ENCODE data around the gene CDH24. TPM values are rescaled to one million over a fixed set of nuclear protein-coding genes. Genes with fewer than 3 reads are reported as not detected.

The CDH24 gene
- total and polyA plus RNA-seq, 2 experiments from 2014 or later: 6.9 to 18.0 TPM

GRCh38 chr14:23047034-23047634 is 10.2 kb downstream of the CDH24 start:
- H4K20me1 ChIP-seq (ENCODE audit: insufficient read depth, poor library complexity, severe bottlenecking): no peaks in the 10 kb centered on the region
- 78% methylated on average over 6 of the region's 6 CpGs for WGBS (ENCODE audit: low lambda C conversion rate, missing lambda C conversion rate)
- no peak overlapping the region for H3K27ac ChIP-seq
- no peak overlapping the region for H2AFZ ChIP-seq
- no peak overlapping the region for H3K4me3 ChIP-seq
- H3K4me2 ChIP-seq: no peak overlapping the region
- H3K79me2 ChIP-seq: no peaks in the 10 kb centered on the region
- H3K9me2 ChIP-seq (replicated peaks; ENCODE audit: insufficient read depth): no peaks in the 10 kb centered on the region
- H3K36me3 ChIP-seq (replicated peaks; ENCODE audit: insufficient read depth, low read depth): no peaks in the 10 kb centered on the region
- H3K9me3 ChIP-seq (ENCODE audit: low read depth): no peaks in the 10 kb centered on the region
- no peaks in the 10 kb centered on the region for H3K4me1 ChIP-seq (ENCODE audit: insufficient read depth)
- TF ChIP-seq EZH2phosphoT487 (IDR thresholded peaks at IDR 0.05; ENCODE audit: low read depth, severe bottlenecking, unreplicated experiment): no peak
- DNase-seq (ENCODE audit: low spot score): no peak
- no peaks in the 10 kb centered on the region for H3K27me3 ChIP-seq

- H3K4me1 ChIP-seq (ENCODE audit: insufficient read depth): no peaks in the 10 kb centered on the region
- H4K20me1 ChIP-seq (ENCODE audit: insufficient read depth, poor library complexity, severe bottlenecking): no peaks in the 10 kb centered on the region
- H3K9me2 ChIP-seq (replicated peaks; ENCODE audit: insufficient read depth): no peaks in the 10 kb centered on the region
- no peak for DNase-seq (ENCODE audit: low spot score)
- H3K27me3 ChIP-seq: no peaks in the 10 kb centered on the region
- no peak overlapping the region for H3K27ac ChIP-seq
- H3K79me2 ChIP-seq: no peaks in the 10 kb centered on the region
- no peak overlapping the region for H3K4me2 ChIP-seq
- no peak overlapping the region for H2AFZ ChIP-seq
- no peak overlapping the region for H3K4me3 ChIP-seq
- no peaks in the 10 kb centered on the region for H3K9me3 ChIP-seq (ENCODE audit: low read depth)
- WGBS (ENCODE audit: low lambda C conversion rate, missing lambda C conversion rate): 83% methylated on average over 13 of the region's 13 CpGs
- no peak for TF ChIP-seq EZH2 (IDR thresholded peaks at IDR 0.05; ENCODE audit: borderline replicate concordance)
- TF ChIP-seq, protein P1, sequence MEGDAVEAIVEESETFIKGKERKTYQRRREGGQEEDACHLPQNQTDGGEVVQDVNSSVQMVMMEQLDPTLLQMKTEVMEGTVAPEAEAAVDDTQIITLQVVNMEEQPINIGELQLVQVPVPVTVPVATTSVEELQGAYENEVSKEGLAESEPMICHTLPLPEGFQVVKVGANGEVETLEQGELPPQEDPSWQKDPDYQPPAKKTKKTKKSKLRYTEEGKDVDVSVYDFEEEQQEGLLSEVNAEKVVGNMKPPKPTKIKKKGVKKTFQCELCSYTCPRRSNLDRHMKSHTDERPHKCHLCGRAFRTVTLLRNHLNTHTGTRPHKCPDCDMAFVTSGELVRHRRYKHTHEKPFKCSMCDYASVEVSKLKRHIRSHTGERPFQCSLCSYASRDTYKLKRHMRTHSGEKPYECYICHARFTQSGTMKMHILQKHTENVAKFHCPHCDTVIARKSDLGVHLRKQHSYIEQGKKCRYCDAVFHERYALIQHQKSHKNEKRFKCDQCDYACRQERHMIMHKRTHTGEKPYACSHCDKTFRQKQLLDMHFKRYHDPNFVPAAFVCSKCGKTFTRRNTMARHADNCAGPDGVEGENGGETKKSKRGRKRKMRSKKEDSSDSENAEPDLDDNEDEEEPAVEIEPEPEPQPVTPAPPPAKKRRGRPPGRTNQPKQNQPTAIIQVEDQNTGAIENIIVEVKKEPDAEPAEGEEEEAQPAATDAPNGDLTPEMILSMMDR (IDR thresholded peaks at IDR 0.05; ENCODE audit: poor library complexity): no peak
- no peak for TF ChIP-seq EZH2phosphoT487 (IDR thresholded peaks at IDR 0.05; ENCODE audit: low read depth, severe bottlenecking, unreplicated experiment)
- no peaks in the 10 kb centered on the region for H3K36me3 ChIP-seq (replicated peaks; ENCODE audit: insufficient read depth, low read depth)
Measured at GRCh38 chr14:23045419-23046357, 11.6 kb downstream of the CDH24 start.

- H3K9me2 ChIP-seq (replicated peaks; ENCODE audit: insufficient read depth): no peaks in the 10 kb centered on the region
- TF ChIP-seq, protein P1 (IDR thresholded peaks at IDR 0.05; ENCODE audit: poor library complexity): no peak
- TF ChIP-seq EZH2phosphoT487 (IDR thresholded peaks at IDR 0.05; ENCODE audit: low read depth, severe bottlenecking, unreplicated experiment): no peak
- TF ChIP-seq EZH2 (IDR thresholded peaks at IDR 0.05; ENCODE audit: borderline replicate concordance): no peak
- H3K4me3 ChIP-seq: no peak overlapping the region
- no peak overlapping the region for H3K27ac ChIP-seq
- H3K27me3 ChIP-seq: no peaks in the 10 kb centered on the region
- DNase-seq (ENCODE audit: low spot score): no peak
- H3K4me1 ChIP-seq (ENCODE audit: insufficient read depth): no peaks in the 10 kb centered on the region
- no peak overlapping the region for H2AFZ ChIP-seq
- H3K36me3 ChIP-seq (replicated peaks; ENCODE audit: insufficient read depth, low read depth): no peaks in the 10 kb centered on the region
- no peaks in the 10 kb centered on the region for H3K9me3 ChIP-seq (ENCODE audit: low read depth)
- no peaks in the 10 kb centered on the region for H4K20me1 ChIP-seq (ENCODE audit: insufficient read depth, poor library complexity, severe bottlenecking)
- no peak overlapping the region for H3K4me2 ChIP-seq
- WGBS (ENCODE audit: low lambda C conversion rate, missing lambda C conversion rate): 92% methylated on average over 8 of the region's 8 CpGs
- no peaks in the 10 kb centered on the region for H3K79me2 ChIP-seq
Measured at GRCh38 chr14:23044840-23045239, 12.5 kb downstream of the CDH24 start.

DNA sequence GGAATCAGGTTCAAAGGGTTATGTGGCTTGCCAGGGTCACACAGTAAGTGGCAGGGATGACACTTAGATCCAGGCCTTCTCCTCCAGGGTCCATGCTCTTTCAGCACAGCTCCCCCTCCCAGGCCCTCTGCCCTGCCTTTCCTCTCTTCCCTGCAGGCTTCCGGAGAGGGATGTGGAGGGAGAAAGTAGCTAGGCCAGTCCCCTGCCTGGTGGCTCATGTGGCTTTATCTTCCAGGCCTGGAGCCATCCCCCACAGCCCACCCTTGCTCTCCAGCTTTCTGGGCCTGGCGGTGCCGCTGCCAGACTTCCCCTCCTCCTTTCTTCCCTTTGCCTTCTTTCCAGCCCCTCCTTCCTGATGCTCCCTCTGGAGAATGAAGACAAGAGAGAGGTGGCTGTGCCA is 13.6 kb downstream of the CDH24 start:
- Histone ChIP-seq H3K4me1 (ENCODE audit: insufficient read depth) (no peaks in the 10 kb centered on the region), H3K4me2 (no peak overlapping the region), H3K9me3 (ENCODE audit: low read depth) (no peaks in the 10 kb centered on the region), H3K27me3 (no peaks in the 10 kb centered on the region), H3K4me3 (no peak overlapping the region), H3K79me2 (no peaks in the 10 kb centered on the region), H4K20me1 (ENCODE audit: insufficient read depth, poor library complexity, severe bottlenecking) (no peaks in the 10 kb centered on the region), H3K9me2 (replicated peaks; ENCODE audit: insufficient read depth) (no peaks in the 10 kb centered on the region), H3K36me3 (replicated peaks; ENCODE audit: insufficient read depth, low read depth) (no peaks in the 10 kb centered on the region), H2AFZ (no peak overlapping the region), H3K27ac (no peak overlapping the region)
- no peak for TF ChIP-seq EZH2phosphoT487 (IDR thresholded peaks at IDR 0.05; ENCODE audit: low read depth, severe bottlenecking, unreplicated experiment)
- TF ChIP-seq, protein P1 (IDR thresholded peaks at IDR 0.05; ENCODE audit: poor library complexity): no peak
- TF ChIP-seq EZH2 (IDR thresholded peaks at IDR 0.05; ENCODE audit: borderline replicate concordance): no peak
- 67% methylated on average over 3 of the region's 3 CpGs for WGBS (ENCODE audit: low lambda C conversion rate, missing lambda C conversion rate)
- no peak for DNase-seq (ENCODE audit: low spot score)
